HuH-7 (cell line): ENCODE measurements around the gene C10orf67.

Source experiments
- DNase-seq: peaks from one replicate; pipeline ENCODE4 v3.0.0; 2011; ENCODE audit warnings: low spot score

C10orf67 gene

DNA sequence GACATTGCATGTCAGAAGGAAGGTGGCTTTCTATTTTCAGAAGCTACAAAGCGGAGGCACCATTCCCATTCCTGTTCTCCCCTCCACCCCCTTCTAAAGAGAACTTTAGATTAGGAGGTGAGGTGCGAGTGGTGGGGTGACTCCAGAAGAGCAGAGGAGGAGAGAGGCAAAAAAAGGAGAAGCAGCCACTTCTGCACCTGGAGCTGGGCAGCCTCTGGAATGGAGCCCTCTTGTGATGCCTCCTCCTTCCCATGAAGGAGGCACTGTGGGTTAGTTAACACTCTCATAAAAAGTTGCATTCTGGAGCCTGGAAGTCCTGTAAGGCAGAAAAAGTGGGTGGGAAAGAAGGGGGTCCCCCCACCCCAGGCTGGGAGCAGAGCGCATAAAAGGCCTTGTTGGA is 147.7 kb downstream of the C10orf67 start:
- no peak for DNase-seq

DNA sequence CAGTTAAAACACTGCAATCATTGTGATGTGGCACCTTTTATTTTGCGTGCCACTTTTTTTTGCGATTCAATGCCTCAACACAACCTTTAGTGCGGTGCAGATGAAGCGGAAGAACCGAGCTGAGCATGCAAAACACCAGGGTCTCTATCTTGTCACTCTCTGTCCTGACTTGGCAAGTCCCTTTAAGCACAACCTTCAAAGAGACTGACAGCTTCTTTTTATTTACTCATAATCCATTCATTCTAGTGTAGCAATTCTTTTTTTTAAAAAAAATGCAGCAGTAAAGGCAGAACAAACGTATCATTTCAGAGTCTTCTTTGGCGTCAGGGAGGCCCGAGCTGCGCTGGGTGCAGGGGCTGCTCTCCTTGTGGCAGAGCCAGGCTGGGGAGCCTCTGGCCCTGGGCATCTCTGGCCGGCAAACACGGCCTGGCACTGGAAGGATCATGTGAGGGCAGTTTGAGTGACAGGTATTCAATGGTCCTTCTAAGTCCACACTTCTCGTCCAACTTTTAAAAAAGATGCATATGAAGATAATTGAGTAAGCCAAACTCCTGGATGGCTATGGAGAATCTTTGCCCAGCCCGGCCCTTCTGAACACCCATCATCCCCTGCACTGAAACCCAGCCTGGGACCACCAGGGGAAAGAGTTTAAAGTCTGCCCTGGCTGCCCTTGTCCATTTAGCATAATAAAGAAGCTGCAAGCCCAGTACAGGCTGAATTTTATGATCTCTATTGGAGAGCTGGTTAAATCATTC is 148.6 kb downstream of the C10orf67 start:
- DNase-seq, result no peak

- DNase-seq, result no peak
These were observed 149.4 kb downstream of the C10orf67 start for GRCh38 chr10:23194966-23195845.

GRCh38 chr10:23194471-23194965 is 150.1 kb downstream of the C10orf67 start:
- DNase-seq, result no peak

GRCh38 chr10:23193435-23194074 is 151.0 kb downstream of the C10orf67 start:
- no peak for DNase-seq

DNA sequence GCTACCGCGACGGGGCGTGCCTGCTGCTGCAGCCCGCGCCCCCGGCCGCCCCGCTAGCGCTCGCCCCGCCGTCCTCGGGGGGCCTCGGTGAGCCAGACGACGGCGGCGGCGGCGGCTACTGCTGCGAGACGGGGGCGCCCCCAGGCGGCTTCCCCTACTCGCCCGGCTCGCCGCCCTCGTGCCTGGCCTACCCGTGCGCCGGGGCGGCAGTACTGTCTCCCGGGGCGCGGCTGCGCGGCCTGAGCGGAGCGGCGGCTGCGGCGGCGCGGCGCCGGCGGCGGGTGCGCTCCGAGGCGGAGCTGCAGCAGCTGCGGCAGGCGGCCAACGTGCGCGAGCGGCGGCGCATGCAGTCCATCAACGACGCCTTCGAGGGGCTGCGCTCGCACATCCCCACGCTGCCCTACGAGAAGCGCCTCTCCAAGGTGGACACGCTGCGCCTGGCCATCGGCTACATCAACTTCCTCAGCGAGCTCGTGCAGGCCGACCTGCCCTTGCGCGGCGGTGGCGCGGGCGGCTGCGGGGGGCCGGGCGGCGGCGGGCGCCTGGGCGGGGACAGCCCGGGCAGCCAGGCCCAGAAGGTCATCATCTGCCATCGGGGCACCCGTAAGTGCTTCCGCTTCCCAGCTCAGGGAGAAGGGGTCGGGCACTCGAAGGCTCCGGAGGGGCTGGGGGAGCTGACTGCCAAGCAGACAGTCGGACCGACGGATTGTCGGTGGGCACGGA is 151.7 kb downstream of the C10orf67 start:
- DNase-seq, result no peak

DNA sequence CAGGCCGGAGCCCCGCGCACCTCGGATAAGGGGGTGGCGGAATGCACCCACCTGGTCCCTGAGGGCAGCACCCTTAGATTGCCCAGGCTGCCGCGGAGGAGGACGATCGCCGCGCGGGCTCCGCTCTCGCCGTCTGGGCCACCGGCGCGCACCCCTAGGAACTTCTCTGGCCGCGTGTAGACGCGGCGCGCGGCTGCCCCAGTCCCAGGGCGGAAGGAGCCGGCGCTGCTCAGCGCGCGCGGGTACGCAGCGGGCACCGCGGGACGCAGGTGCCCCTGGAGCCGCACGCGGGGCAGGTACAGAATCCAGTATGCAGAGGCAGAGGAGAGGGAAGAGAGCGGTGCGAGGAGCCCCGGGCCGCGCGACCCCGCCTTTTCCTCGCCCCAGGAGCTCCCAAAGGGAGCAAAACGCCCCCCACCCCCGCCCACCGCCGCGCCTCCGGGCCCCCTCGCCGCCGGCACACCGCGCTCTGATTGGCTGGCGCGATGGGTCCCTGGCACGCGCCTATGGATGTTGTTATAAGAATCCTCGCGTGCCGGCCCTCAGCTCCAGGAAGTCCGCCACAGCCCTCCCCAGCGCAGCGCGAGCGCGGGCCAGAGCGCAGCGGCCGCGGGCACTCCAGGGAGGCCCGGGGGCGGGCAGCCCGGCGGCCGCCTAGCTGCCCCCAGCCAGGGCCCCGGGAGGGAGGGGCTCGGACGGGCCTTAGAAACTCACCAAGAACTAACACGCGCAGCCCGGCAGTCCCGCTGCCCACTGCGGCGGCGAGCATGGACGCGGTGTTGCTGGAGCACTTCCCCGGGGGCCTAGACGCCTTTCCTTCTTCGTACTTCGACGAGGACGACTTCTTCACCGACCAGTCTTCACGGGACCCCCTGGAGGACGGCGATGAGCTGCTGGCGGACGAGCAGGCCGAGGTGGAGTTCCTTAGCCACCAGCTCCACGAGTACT is 152.6 kb downstream of the C10orf67 start, which contains the start of gene PTF1A:
PTF1A (plus strand) TSS at position 549 of the 948 bp plus-strand sequence; CDS start at position 768, 219 bp downstream.
- no peak for DNase-seq

- no peak for DNase-seq
These were observed 153.5 kb downstream of the C10orf67 start for GRCh38 chr10:23190872-23191763.

- no peak for DNase-seq
These were observed 155.6 kb downstream of the C10orf67 start for GRCh38 chr10:23189024-23189423.

DNA sequence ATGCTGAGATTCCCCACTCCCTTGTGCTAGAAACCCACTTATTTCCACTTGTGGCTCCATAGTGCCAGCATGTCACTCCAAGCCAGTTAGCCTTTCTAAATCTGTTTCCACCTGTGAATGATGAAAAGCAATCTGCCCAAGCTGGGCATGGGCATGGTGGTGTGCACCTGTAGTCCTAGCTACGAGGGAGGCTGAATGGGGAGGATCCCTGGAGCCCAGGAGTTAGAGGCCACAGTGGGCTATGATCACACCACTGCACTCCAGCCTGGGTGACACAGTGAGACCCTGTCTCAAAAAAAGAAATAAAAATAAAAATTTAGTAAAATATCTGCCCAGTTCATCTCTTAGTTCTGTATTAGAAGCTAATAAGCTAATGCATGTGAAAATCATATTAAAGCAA is 157.4 kb downstream of the C10orf67 start:
- DNase-seq, result no peak

GRCh38 chr10:23186697-23187096 is 157.9 kb downstream of the C10orf67 start:
- peak; percentile 72 for DNase-seq

DNA sequence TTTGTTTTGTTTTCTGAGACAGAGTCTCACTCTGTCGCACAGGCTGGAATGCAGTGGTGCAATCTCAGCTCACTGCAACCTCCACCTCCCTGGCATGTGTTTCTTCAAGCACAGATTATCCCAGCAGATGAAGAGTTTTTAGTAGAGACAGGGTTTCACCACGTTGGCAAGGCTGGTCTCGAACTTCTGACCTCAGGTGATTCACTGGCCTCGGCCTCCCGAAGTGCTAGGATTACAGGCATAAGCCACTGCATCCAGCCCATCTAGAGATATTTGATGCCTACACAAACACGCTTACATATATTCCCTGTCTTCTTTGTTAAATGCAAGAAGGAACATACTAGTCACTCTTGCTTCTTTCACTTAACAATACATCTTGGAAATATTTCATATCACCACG is 158.4 kb downstream of the C10orf67 start:
- DNase-seq, result no peak

GRCh38 chr10:23174977-23175512 is 169.6 kb downstream of the C10orf67 start:
- DNase-seq, result no peak

DNA sequence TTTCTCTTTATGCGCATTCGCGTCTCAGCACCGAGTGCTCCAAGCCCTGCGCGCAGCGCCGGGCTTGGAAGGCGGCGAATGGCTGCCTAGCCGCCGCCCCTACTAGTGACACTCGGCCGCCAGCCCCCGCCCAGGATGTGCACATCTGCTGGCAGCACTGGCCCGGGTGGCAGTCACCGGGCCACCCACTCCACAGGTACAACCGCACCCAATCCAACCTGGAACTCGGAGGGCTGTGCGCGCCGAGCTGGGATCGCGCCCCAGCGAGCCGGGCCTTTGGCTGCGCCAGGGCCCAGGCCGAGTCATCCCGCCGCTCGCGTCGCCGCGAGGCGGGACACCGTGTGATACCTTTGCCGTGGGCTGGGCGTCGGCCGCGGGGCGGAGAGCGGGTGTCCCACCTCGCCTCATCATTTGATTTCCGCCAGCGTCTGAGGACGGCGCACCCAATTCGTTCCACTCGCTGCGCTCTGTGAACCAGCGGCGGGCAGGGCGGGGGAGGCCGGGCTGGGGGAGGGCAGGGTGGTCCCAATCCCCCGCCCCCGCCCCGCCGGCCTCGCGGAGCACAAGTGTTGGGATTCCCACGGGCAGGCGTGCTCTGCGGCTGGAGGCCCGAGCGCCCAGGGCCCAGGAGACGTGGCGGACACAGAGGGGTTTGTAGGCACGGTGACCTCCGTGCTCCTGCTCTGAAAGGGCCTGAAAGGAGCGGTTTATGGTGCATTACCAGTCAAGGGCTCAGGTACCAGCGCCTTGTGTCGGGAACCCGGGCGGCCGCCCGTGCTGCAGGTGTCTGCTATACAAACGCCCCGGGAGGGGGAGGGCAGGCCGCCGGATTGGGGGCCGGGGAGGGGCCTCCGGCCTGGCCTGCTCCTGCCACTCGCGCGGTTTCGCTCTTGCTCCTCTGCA is 170.3 kb downstream of the C10orf67 start:
- no peak for DNase-seq

- DNase-seq, result peak; percentile 55
These were observed 171.2 kb downstream of the C10orf67 start for GRCh38 chr10:23173214-23174073.

GRCh38 chr10:23172429-23173213 is 172.0 kb downstream of the C10orf67 start:
- DNase-seq, result no peak
